ENCODE results near the gene SUCLG2.

DNA sequence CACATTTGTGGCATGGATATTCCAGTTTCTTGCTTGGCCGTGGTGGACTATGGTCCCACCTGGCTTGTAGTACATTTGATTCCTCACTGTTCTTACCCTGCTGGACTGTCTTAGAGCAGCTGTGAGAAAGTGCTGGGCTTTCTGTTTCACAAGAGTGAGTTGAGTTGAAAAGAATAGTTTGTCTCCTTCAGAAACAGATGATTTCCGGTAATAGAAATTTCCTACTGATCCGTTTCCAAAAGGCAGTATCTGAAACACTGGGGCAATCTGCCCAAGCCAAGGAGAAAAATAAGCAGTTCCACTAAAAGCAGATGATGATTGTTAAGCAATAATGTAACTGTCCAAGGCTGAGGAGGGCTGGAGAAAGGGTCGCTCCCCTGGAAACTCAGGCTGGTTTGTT lies 96.0 kb downstream of the SUCLG2 start:
- TF ChIP-seq, protein P1, sequence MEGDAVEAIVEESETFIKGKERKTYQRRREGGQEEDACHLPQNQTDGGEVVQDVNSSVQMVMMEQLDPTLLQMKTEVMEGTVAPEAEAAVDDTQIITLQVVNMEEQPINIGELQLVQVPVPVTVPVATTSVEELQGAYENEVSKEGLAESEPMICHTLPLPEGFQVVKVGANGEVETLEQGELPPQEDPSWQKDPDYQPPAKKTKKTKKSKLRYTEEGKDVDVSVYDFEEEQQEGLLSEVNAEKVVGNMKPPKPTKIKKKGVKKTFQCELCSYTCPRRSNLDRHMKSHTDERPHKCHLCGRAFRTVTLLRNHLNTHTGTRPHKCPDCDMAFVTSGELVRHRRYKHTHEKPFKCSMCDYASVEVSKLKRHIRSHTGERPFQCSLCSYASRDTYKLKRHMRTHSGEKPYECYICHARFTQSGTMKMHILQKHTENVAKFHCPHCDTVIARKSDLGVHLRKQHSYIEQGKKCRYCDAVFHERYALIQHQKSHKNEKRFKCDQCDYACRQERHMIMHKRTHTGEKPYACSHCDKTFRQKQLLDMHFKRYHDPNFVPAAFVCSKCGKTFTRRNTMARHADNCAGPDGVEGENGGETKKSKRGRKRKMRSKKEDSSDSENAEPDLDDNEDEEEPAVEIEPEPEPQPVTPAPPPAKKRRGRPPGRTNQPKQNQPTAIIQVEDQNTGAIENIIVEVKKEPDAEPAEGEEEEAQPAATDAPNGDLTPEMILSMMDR (IDR thresholded peaks at IDR 0.05; ENCODE audit: low read length) = no peak
- TF ChIP-seq EZH2 (optimal IDR thresholded peaks at IDR 0.05; ENCODE audit: low read depth, low read length) (no peak), EZH2phosphoT487 (IDR thresholded peaks at IDR 0.05; ENCODE audit: low read length) (no peak)

Data from MM.1S (cell line).